HG03045 (cell line): ENCODE data around the gene HDDC3.
"Not testable (repeated sequence)": the region's sequence is repeated elsewhere in the genome, so short reads cannot be mapped to it uniquely, and the experiment has no call there.

Experiments used
- ATAC-seq: cut with Tn5 transposase; IDR thresholded peaks from one replicate; pipeline ENCODE4 v1.9.1; 2021; ENCODE audit warnings: mild to moderate bottlenecking, moderate library complexity; ENCODE audit not compliant: unreplicated experiment

Gene HDDC3

GRCh38 chr15:90911906-90912769 lies 20.2 kb downstream of the HDDC3 start:
- no peak for ATAC-seq

GRCh38 chr15:90911302-90911623 lies 21.1 kb downstream of the HDDC3 start:
- ATAC-seq, result no peak

GRCh38 chr15:90910441-90911301 lies 21.7 kb downstream of the HDDC3 start:
- ATAC-seq, result no peak

GRCh38 chr15:90909976-90910375 lies 22.4 kb downstream of the HDDC3 start:
- ATAC-seq, result no peak

- ATAC-seq, result not testable (repeated sequence)
Observed at GRCh38 chr15:90909449-90909848, 22.9 kb downstream of the HDDC3 start.

GRCh38 chr15:90907838-90908507 lies 24.4 kb downstream of the HDDC3 start:
- no peak for ATAC-seq

GRCh38 chr15:90907051-90907660 lies 25.2 kb downstream of the HDDC3 start:
- no peak for ATAC-seq

GRCh38 chr15:90906181-90906849 lies 26.0 kb downstream of the HDDC3 start:
- ATAC-seq, result no peak

GRCh38 chr15:90905306-90906180 lies 26.8 kb downstream of the HDDC3 start:
- ATAC-seq, result no peak

- ATAC-seq, result no peak
Observed at GRCh38 chr15:90904746-90905145, 27.6 kb downstream of the HDDC3 start.

- no peak for ATAC-seq
Observed at GRCh38 chr15:90903733-90904536, 28.4 kb downstream of the HDDC3 start.

- ATAC-seq, result peak; percentile 48
Observed at GRCh38 chr15:90902840-90903732, 29.3 kb downstream of the HDDC3 start, which contains the start of gene MAN2A2. MAN2A2 (plus strand) TSS chr15:90903302; CDS start chr15:90904208, 906 bp downstream.

- peak; percentile 72 for ATAC-seq
Observed at GRCh38 chr15:90902040-90902839, 30.1 kb downstream of the HDDC3 start.

GRCh38 chr15:90901175-90902039 lies 30.9 kb downstream of the HDDC3 start:
- no peak for ATAC-seq

- ATAC-seq, result not testable (repeated sequence)
Observed at GRCh38 chr15:90897131-90897655, 35.2 kb downstream of the HDDC3 start.
